ENCODE results near the gene ESAM.

The ESAM gene

GRCh38 chr11:124736736-124737135 lies 25.4 kb downstream of the ESAM start:
- DNase-seq, result no peak

GRCh38 chr11:124732230-124732629 lies 29.9 kb downstream of the ESAM start:
- DNase-seq, result no peak

GRCh38 chr11:124729571-124729970 lies 32.5 kb downstream of the ESAM start:
- no peak for DNase-seq

- no peak for DNase-seq
Observed at GRCh38 chr11:124728134-124728533, 34.0 kb downstream of the ESAM start.

GRCh38 chr11:124727474-124727873 lies 34.6 kb downstream of the ESAM start:
- no peak for DNase-seq

GRCh38 chr11:124725719-124726105 lies 36.4 kb downstream of the ESAM start:
- DNase-seq, result peak; percentile 12

- peak; percentile 42 for DNase-seq
Observed at GRCh38 chr11:124724979-124725718, 36.9 kb downstream of the ESAM start.

GRCh38 chr11:124722176-124722575 lies 39.9 kb downstream of the ESAM start:
- DNase-seq, result no peak

- DNase-seq, result no peak
Observed at GRCh38 chr11:124719534-124719933, 42.6 kb downstream of the ESAM start.

GRCh38 chr11:124718801-124719200 lies 43.3 kb downstream of the ESAM start:
- peak; percentile 12 for DNase-seq

GRCh38 chr11:124717786-124718651 lies 44.1 kb downstream of the ESAM start:
- peak; percentile 69 for DNase-seq

- peak; percentile 13 for DNase-seq
Observed at GRCh38 chr11:124717421-124717785, 44.7 kb downstream of the ESAM start.

- no peak for DNase-seq
Observed at GRCh38 chr11:124716591-124716990, 45.5 kb downstream of the ESAM start.

- no peak for DNase-seq
Observed at GRCh38 chr11:124712392-124712791, 49.7 kb downstream of the ESAM start.

- no peak for DNase-seq
Observed at GRCh38 chr11:124707829-124708228, 54.3 kb downstream of the ESAM start.

Data from right kidney (tissue), 1 donor.